Mesodermal cell (in vitro differentiated cells): ENCODE data around the gene RDX.

Source experiments
- H3K27ac ChIP-seq: 2 replicates; pipeline ENCODE4 v1.7.0; 2013; ENCODE audit warnings: mild to moderate bottlenecking, low read depth, low read length, moderate library complexity; ENCODE audit not compliant: severe bottlenecking
- H3K36me3 ChIP-seq: 2 replicates; pipeline ENCODE4 v1.7.1; 2013; ENCODE audit warnings: mild to moderate bottlenecking, low read length, moderate library complexity; ENCODE audit not compliant: control insufficient read depth, insufficient read depth
- H3K4me1 ChIP-seq: one replicate; pipeline ENCODE4 v1.7.1; 2013; ENCODE audit warnings: mild to moderate bottlenecking, low read length; ENCODE audit not compliant: insufficient read depth, control insufficient read depth, poor library complexity, severe bottlenecking
- H3K4me3 ChIP-seq: 2 replicates; pipeline ENCODE4 v1.7.0; 2013; ENCODE audit warnings: low read length, control low read depth, mild to moderate bottlenecking; ENCODE audit not compliant: insufficient read depth, poor library complexity, severe bottlenecking; ENCODE audit errors: extremely low read depth
- H3K9me3 ChIP-seq: 2 replicates; pipeline ENCODE4 v1.7.1; 2013; ENCODE audit warnings: mild to moderate bottlenecking, low read length, moderate library complexity; ENCODE audit not compliant: control insufficient read depth
- WGBS, 2 experiments: methylation state at CpG; one replicate each; pipeline ENCODE4 v1.1.5; 2013; ENCODE audit warnings: missing lambda C conversion rate in 2 of 2; ENCODE audit not compliant: insufficient coverage in 2 of 2; 5-methylcytosine and 5-hydroxymethylcytosine counted together

RDX gene

GRCh38 chr11:110153474-110153873 is 142.9 kb downstream of the RDX start:
- Histone ChIP-seq H3K4me1 (peaks cover 6% of the 10 kb centered on the region), H3K9me3 (no peaks in the 10 kb centered on the region), H3K4me3 (no peak overlapping the region), H3K27ac (no peak overlapping the region), H3K36me3 (no peaks in the 10 kb centered on the region)

GRCh38 chr11:110152199-110152598 is 144.2 kb downstream of the RDX start:
- no CpG with 5 or more reads among the region's 1 CpG for whole genome bisulfite sequencing, 2 experiments
- H3K36me3 ChIP-seq, result no peaks in the 10 kb centered on the region
- no peak overlapping the region for H3K27ac ChIP-seq
- peaks cover 11% of the 10 kb centered on the region for H3K4me1 ChIP-seq
- no peaks in the 10 kb centered on the region for H3K9me3 ChIP-seq
- H3K4me3 ChIP-seq, result no peak overlapping the region

- no peaks in the 10 kb centered on the region for H3K9me3 ChIP-seq
- WGBS, 2 experiments, result 77 to 86% methylated on average over 3 of the region's 9 CpGs
- H3K36me3 ChIP-seq, result no peaks in the 10 kb centered on the region
- H3K4me3 ChIP-seq, result no peak overlapping the region
- H3K27ac ChIP-seq, result peak overlapping the region; percentile 5
- peaks cover 11% of the 10 kb centered on the region for H3K4me1 ChIP-seq
Observed at GRCh38 chr11:110148775-110149744, 147.4 kb downstream of the RDX start.

GRCh38 chr11:110147962-110148709 is 148.3 kb downstream of the RDX start:
- no peak overlapping the region for H3K4me3 ChIP-seq
- H3K27ac ChIP-seq, result peak overlapping the region; percentile 5
- no peaks in the 10 kb centered on the region for H3K9me3 ChIP-seq
- peaks cover 11% of the 10 kb centered on the region for H3K4me1 ChIP-seq
- 100% methylated on average over 1 of the region's 3 CpGs for WGBS, 2 experiments
- no peaks in the 10 kb centered on the region for H3K36me3 ChIP-seq

- Histone ChIP-seq H3K4me1 (no peaks in the 10 kb centered on the region), H3K9me3 (no peaks in the 10 kb centered on the region), H3K4me3 (no peak overlapping the region), H3K27ac (no peak overlapping the region), H3K36me3 (no peaks in the 10 kb centered on the region)
Observed at GRCh38 chr11:110141812-110142211, 154.6 kb downstream of the RDX start.

GRCh38 chr11:110134110-110134509 is 162.3 kb downstream of the RDX start:
- Histone ChIP-seq H3K4me1 (no peaks in the 10 kb centered on the region), H3K27ac (peak overlapping the region; percentile 0), H3K4me3 (no peak overlapping the region)

GRCh38 chr11:110133160-110133559 is 163.3 kb downstream of the RDX start:
- Histone ChIP-seq H3K4me3 (no peak overlapping the region), H3K4me1 (peaks cover 2% of the 10 kb centered on the region), H3K36me3 (no peaks in the 10 kb centered on the region), H3K27ac (no peak overlapping the region), H3K9me3 (no peaks in the 10 kb centered on the region)
- WGBS, 2 experiments, result 100% methylated on average over 1 of the region's 2 CpGs; no CpG with 5 or more reads in 1 of the 2 experiments

More at GRCh38 chr11:110134110-110134509, 162.3 kb downstream of the RDX start:
- Histone ChIP-seq H3K9me3 (no peaks in the 10 kb centered on the region), H3K36me3 (no peaks in the 10 kb centered on the region)
- 82 to 89% methylated on average over 3 to 4 of the region's 6 CpGs for WGBS, 2 experiments

- no peaks in the 10 kb centered on the region for H3K36me3 ChIP-seq
- 87 to 88% methylated on average over 4 to 5 of the region's 6 CpGs for WGBS, 2 experiments
- peak overlapping the region; percentile 25 for H3K27ac ChIP-seq
- H3K4me3 ChIP-seq, result no peak overlapping the region
- no peaks in the 10 kb centered on the region for H3K9me3 ChIP-seq
- H3K4me1 ChIP-seq, result peaks cover 10% of the 10 kb centered on the region
Observed at GRCh38 chr11:110131386-110132123, 164.9 kb downstream of the RDX start.

GRCh38 chr11:110130642-110131238 is 165.7 kb downstream of the RDX start:
- H3K27ac ChIP-seq, result peak overlapping the region; percentile 25
- no peak overlapping the region for H3K4me3 ChIP-seq
- no peaks in the 10 kb centered on the region for H3K9me3 ChIP-seq
- H3K36me3 ChIP-seq, result no peaks in the 10 kb centered on the region
- peaks cover 10% of the 10 kb centered on the region for H3K4me1 ChIP-seq
- 38 to 50% methylated on average over 7 to 9 of the region's 10 CpGs for WGBS, 2 experiments

GRCh38 chr11:110128161-110128560 is 168.3 kb downstream of the RDX start:
- H3K36me3 ChIP-seq, result no peaks in the 10 kb centered on the region
- H3K4me1 ChIP-seq, result peaks cover 10% of the 10 kb centered on the region
- 0% methylated on average over 1 of the region's 2 CpGs for whole genome bisulfite sequencing, 2 experiments
- H3K4me3 ChIP-seq, result no peak overlapping the region
- no peaks in the 10 kb centered on the region for H3K9me3 ChIP-seq
- H3K27ac ChIP-seq, result peak overlapping the region; percentile 82
